NCI-H1417 treated with DMSO at 0.1 percent for 48 hours (cell line): Measurements from ENCODE around the gene IP6K2.

Experiments used
- DNase-seq: peaks from one replicate; lab custom pipeline; 2025; lab: John Stamatoyannopoulos, UW

IP6K2 gene

DNA sequence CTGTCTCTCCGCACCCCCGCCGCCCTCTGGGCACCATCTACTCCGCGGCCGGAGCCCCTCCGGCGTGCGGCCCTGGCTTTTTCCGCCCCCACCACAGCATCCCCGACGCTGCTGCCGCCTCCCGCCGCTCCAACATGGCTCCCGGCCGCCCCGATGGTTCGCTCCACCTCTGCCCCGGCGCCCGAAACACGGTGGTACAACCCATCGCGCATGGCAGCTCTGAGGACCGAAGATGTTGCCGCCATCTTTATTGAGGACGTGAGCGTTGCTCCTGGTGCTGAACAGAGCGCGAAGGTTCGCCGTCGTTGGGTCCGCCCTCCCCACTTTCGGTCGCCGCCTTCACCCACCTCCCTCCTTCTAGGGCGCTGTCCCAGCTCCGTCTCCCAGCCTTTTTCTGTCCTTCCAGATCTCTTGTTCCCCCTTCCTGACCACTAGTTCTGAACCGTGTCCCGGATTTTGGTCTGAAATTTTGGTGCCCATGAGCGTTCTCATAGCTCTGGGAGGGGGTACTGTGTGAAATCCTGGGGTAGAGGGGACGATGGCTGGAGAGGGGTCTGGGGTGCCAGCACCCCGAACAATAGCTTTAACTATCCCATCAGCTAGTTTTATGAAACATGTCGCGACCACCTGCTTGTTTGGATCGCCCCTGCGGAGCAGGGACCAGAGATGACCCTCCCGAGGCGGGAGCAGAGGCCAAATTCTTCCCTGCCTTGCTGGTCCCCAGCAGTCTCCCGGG, 54.1 kb downstream of the IP6K2 start, which contains the start of gene CELSR3:
Gene CELSR3 (minus strand): TSS at position 134 of the 736 bp plus-strand sequence. CDS start 252 bp downstream, outside the sequence.
- DNase-seq = peak; percentile 19

- no peak for DNase-seq
These were observed 54.8 kb downstream of the IP6K2 start for GRCh38 chr3:48662145-48662752.

- no peak for DNase-seq
These were observed 55.4 kb downstream of the IP6K2 start for GRCh38 chr3:48661501-48662144.

DNA sequence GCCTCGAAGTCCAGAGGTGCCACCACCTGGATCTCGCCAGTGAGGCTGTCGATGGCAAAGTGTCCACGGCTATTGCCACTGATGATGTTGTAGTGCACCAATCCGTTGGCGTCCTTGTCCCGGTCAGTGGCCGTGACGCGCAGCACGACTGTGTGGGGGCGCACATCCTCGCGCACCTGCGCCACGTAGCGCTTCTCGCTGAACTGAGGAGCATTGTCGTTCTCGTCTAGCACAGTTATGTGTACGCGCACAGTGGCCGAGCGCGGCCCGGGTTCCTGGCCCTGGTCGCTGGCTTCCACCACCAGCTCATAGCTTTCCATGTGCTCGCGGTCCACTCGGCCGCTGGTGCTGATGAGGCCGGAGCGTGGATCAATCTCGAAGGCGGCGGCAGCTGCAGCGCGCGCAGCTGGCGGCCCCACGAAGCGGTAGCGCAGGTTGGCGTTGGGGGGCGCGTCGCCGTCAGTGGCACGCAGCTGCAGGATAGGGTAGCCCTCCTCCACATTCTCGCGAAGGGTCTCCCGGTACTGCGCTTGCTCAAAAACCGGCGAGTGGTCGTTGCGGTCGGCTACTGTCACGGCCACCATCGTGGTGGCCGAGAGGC, 56.1 kb downstream of the IP6K2 start:
- no peak for DNase-seq

- no peak for DNase-seq
These were observed 60.2 kb downstream of the IP6K2 start for GRCh38 chr3:48656841-48657281.

- DNase-seq = no peak
These were observed 60.8 kb downstream of the IP6K2 start for GRCh38 chr3:48656061-48656840.

DNA sequence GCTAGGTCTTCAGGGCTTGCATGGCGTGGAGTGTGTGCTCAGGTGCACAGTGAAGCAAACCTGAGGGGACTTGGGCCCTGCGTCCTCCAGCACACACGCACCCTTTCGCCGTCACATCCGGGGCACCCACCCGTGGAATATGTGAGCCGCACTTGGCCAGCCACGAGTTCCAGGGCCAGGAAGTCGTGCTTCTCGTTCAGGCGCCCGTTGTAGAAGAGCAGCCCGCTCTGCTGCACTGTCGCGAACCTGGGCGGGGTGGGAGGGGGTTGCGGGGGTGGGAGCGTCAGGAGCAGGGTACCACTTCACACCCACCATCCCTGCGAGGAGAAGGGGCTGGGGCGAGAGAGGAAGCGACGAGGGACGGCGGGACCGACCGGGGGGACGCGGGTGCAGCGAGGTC, 61.4 kb downstream of the IP6K2 start:
- DNase-seq = no peak

GRCh38 chr3:48655063-48655462, 62.0 kb downstream of the IP6K2 start:
- DNase-seq = no peak

DNA sequence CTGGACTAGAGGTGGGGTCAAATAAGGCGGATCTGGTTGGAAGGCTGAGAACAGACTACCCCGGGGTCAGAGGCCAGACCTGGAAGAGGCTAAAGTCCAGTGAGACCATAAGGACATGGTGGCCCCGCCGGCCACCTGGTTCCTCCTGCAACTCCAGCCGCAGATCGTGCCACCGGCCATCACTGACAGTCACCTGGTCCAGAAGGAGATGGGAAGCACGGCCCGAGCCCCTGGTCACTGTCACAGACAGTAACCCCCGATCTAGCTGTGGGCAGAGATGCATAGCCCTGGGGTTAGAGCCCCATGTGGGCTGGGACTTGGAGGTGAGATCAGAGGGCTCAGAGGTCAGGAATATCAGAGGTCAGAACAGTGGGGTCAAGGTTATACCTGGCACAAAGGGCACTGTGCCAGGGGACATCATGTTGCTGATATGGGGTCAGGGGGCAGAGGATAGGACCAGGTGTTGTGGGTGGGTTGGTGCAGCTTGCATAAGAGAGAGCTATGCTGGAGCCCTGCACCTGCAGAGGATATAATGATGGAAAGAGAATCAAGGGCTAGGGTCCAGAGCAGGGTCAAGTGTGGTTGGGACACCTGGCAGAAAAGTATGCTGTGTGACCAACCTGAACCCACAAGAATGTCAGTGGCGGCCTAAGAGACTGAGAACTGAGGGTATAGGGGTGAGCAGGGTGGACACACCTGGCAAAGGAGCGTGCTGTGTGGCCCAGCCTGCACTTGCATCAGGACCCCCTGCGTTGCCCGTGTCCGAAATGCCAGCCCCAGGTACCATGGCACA, 63.9 kb downstream of the IP6K2 start:
- no peak for DNase-seq

- DNase-seq = no peak
These were observed 65.2 kb downstream of the IP6K2 start for GRCh38 chr3:48651771-48652170.

DNA sequence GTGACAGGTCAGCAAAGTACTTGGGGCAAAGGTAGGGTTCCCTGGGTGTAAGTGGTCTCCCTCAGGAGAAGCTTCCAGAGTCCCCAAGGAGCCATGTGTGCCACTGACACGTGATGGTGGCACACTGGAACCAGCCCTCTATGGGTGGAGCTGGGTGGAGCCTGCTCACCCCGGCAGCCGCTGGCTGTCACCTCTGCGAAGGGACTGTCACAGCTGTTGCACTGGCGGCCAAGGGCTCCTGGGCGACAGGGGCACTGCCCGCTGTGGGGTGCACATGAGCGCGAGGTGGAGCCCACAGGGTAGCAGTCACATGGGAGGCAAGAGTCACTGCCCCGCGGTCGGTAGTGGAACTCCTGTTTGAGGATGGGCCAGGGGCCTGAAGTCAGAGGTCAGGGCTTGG, 66.3 kb downstream of the IP6K2 start:
- no peak for DNase-seq

- no peak for DNase-seq
These were observed 68.7 kb downstream of the IP6K2 start for GRCh38 chr3:48648188-48648850.

- no peak for DNase-seq
These were observed 69.3 kb downstream of the IP6K2 start for GRCh38 chr3:48647714-48648113.

- DNase-seq = no peak
These were observed 71.9 kb downstream of the IP6K2 start for GRCh38 chr3:48644898-48645760.

GRCh38 chr3:48642605-48643004, 74.4 kb downstream of the IP6K2 start:
- no peak for DNase-seq

GRCh38 chr3:48641396-48641795, 75.6 kb downstream of the IP6K2 start:
- DNase-seq = no peak

DNA sequence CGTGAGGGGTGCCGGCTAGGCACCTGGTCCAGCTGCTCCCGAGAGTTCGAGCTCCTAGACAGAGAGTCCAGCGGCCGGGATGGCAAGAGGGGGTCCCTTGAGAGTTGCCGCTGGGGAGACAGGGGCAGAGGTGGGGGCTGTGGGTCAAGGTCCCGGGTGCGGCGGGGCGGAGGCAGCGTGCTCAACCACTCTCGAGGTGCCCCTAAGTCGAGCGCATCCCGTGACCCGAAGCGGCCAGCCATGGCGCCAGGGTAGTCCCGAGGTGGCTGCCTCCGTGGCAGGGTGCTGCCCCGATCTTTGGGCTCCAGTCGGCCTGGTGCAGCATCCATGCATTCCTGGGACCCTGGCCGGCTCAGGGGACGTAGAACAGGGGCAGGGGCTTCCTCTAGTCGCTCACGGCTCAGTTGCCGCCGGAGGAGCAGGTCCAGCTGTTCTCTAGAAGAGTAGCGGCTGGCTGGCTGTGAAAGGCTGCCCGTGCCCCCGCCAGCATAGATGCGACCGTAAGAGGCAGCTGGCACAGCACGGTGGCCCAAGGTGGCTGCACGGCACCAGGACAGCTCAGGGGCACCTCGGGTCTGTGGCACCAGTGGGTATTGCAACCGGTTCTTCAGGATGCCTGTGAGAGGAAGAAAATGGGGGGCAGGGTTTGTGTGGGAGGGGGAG, 76.9 kb downstream of the IP6K2 start:
- no peak for DNase-seq
